Measurements from ENCODE around the gene DNAJB2.
"Not testable (repeated sequence)": the region's sequence is repeated elsewhere in the genome, so short reads cannot be mapped to it uniquely, and the experiment has no call there.

DNAJB2 gene

GRCh38 chr2:219306047-219306446 lies 26.9 kb downstream of the DNAJB2 start:
- no peak for DNase-seq

DNA sequence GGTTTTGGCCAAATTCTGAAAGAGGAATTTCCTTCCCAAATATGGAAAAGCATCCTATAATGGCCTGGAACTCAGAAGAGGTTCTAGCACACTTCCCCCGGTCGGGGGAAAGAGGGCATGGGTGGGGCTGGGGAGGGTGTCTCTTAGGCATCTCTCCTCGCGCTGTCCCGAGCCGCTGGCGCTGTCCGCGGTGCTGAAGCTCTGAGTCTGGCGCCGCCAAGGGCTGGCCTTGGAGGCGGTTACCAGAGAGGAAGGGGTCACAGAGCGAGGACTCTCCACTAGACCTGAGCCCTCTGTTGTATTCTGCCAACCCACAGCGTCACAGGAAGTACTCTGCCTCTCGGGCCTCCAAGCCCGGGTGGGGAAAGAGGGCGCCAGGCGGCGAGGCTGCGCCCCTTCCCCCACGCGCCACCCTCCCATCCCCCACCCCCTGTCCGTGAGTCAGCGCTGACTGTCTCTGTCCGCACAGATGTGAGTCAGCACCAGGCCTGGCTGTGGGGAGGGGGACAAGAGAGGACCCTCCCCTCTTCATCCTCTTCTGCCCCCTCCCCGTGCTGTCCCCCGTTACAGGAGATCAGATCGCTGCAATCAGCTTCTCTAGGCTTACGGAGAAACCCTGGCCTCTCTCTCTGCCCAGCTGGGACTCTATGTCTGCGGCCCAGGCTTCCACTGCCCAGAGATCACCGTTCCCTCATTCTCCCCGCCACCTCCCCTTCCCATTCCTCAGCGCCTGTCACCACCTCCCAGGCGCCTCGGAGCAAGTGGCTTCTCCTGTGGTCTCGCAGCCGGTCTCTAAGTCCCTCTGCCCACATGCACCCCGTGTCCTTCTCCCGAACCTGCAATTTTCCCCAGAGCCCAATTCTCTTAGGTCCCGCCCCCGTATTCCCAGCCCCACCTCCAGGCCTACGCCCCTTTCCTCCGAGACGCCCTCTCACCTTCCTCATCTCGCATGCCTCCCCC lies 29.3 kb downstream of the DNAJB2 start:
- DNase-seq, result peak; percentile 41

- no peak for DNase-seq
Measured at GRCh38 chr2:219309278-219309677, 30.1 kb downstream of the DNAJB2 start, which contains the start of gene PTPRN. Gene PTPRN, minus strand, starts transcription at chr2:219309401. Its CDS starts 69 bp downstream, at chr2:219309332.

DNA sequence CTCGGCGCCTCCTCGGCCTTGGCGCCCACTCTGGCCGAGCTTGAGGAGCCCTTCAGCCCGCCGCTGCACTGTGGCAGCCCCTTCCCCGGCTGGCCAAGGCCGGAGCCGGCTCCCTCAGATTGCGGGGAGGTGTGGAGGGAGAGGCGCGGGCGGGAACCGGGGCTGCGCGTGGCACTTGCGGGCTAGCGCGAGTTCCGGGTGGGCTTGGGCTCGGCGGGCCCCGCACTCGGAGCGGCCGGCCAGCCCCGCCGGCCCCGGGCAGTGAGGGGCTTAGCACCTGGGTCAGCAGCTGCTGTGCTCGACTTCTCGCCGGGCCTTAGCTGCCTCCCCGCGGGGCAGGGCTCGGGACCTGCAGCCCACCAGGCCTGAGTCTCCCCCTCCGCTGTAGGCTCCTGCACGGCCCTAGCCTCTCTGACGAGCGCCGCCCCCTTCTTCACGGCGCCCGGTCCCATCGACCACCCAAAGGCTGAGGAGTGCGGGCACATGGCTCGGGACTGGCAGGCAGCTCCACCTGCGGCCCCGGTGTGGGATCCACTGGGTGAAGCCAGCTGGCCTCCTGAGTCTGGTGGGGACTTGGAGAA lies 33.6 kb downstream of the DNAJB2 start:
- not testable (repeated sequence) for DNase-seq

GRCh38 chr2:219314804-219315468 lies 35.8 kb downstream of the DNAJB2 start:
- no peak for DNase-seq

- DNase-seq, result no peak
Measured at GRCh38 chr2:219323434-219323833, 44.3 kb downstream of the DNAJB2 start.

GRCh38 chr2:219325136-219325535 lies 46.0 kb downstream of the DNAJB2 start:
- DNase-seq, result no peak

GRCh38 chr2:219325657-219326315 lies 46.6 kb downstream of the DNAJB2 start:
- no peak for DNase-seq

- no peak for DNase-seq
Measured at GRCh38 chr2:219327719-219328118, 48.6 kb downstream of the DNAJB2 start.

DNA sequence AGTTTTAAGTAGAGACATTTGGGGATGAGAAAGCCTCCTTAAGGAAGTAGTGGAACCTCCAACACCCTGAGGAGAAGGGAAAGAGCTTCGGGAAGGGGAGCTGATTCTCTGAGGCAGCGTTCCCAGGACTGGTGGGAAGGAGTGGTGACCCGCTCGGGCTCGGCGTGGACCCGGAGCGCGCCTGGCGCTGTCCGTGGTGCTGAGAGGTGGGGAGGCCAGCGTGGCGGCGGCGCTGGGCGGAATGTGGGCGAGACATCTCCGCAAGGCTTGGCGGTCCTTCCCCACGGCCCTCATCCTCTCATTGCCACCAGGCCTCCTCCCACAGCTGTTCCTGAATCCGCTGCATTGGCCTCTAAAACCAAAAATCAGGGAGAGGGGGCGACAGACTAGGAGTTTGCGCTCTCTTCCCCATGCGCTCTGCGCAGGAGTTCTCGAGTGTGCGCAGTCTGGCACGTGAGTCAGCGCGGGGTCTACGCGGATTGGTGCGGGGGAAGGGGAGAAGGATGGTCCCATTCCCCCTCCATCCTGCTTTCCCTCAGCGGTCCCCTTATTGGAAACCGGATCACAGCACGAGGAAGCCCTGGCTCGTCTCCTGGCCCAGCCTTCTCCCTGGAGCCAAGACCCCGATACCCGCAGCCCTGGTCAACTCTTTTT lies 52.5 kb downstream of the DNAJB2 start:
- DNase-seq, result no peak

DNA sequence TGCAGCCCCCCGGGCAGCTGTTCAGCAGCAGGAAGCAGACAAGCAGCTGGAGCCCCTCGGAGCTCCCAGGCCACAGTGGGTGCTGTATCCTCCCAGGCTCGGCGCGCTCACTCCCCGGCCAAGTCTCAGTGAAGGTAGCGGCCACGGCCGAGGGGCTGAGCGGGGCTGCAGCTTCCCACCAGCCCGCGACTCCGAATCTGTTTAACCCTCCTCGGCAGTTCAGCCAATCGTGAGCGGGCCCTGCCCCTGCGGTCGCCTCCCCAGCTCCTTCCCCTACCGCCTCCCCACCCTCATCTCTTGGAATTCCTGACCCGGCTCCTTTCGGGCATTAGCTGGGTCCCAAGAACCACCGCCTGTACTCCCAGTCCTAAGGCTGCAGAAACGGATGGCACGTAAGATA lies 53.4 kb downstream of the DNAJB2 start, which contains the start of gene RESP18:
Gene RESP18 (minus strand): TSS at position 203 of the 400 bp plus-strand sequence.
- DNase-seq, result no peak

- DNase-seq, result no peak
Measured at GRCh38 chr2:219334076-219334475, 54.9 kb downstream of the DNAJB2 start.

DNA sequence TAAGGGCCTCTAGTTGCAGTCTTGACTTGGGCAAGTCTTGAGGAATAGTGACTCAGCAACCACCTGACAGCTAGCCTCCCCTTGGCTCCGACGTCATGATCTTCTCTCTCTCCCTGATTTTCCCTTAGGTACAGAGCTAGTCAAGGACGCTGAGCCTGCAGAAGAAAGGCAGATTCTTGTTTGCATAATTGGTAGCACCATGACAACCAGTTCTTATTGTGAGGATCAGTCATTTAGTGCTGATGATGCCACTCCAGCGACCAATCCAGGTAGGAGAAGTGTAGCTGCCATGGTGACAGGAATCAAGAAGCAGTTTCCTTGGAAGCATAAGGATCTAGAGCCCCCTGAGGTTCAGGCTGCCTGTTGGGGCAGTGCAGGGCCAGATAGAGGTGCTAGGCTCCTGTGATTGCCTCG lies 56.2 kb downstream of the DNAJB2 start:
- DNase-seq, result no peak

Measured in activated CD4-positive, alpha-beta T cell treated with anti-CD3 and anti-CD28 coated beads for 1 hour (primary cell).